IMR-90 (cell line): Measurements from ENCODE around the gene RABEP1.

Experiments
- BHLHE40 ChIP-seq: fragments of 150-350 bp; IDR thresholded peaks from 2 replicates; pipeline ENCODE4 v1.6.1; 2016; ENCODE audit warnings: mild to moderate bottlenecking, low read depth, low read length
- CEBPB ChIP-seq: IDR thresholded peaks from 2 replicates; pipeline ENCODE4 v1.6.1; 2012; ENCODE audit warnings: low read depth, low read length, improper control_type of control experiment
- CTCF ChIP-seq: conservative IDR thresholded peaks from 2 replicates; pipeline ENCODE4 v1.5.1; 2012; ENCODE audit warnings: mild to moderate bottlenecking, low read depth, low read length, improper control_type of control experiment
- FOS ChIP-seq: fragments of 150-350 bp; IDR thresholded peaks from 2 replicates; pipeline ENCODE4 v1.6.1; 2016; ENCODE audit warnings: low read depth, low read length
- MAZ ChIP-seq: IDR thresholded peaks from 2 replicates; pipeline ENCODE4 v1.6.1; 2012; ENCODE audit warnings: low read depth, mild to moderate bottlenecking, low read length, improper control_type of control experiment, moderate library complexity, borderline replicate concordance
- MXI1 ChIP-seq: IDR thresholded peaks from 2 replicates; pipeline ENCODE4 v1.6.1; 2012; ENCODE audit warnings: low read depth, mild to moderate bottlenecking, low read length, moderate library complexity, borderline replicate concordance
- NFE2L2 ChIP-seq: fragments of 150-350 bp; IDR thresholded peaks from 2 replicates; pipeline ENCODE4 v1.6.1; 2016; ENCODE audit warnings: low read depth, mild to moderate bottlenecking, low read length
- POLR2A ChIP-seq: IDR thresholded peaks from 2 replicates; pipeline ENCODE4 v1.6.1; 2012; ENCODE audit warnings: mild to moderate bottlenecking, low read depth, low read length
- RCOR1 ChIP-seq: IDR thresholded peaks from 2 replicates; pipeline ENCODE4 v1.6.1; 2012; ENCODE audit warnings: mild to moderate bottlenecking, low read length, improper control_type of control experiment; ENCODE audit not compliant: insufficient replicate concordance
- RFX5 ChIP-seq: IDR thresholded peaks from 2 replicates; pipeline ENCODE4 v1.8.0; 2012; ENCODE audit warnings: low read depth, mild to moderate bottlenecking, low read length, moderate library complexity
- USF2 ChIP-seq: fragments of 150-350 bp; IDR thresholded peaks from 2 replicates; pipeline ENCODE4 v1.6.1; 2017; ENCODE audit warnings: mild to moderate bottlenecking, antibody characterized with exemption, low read length, low read depth
- TF ChIP-seq, protein P1 (sequence below): fragments of 150-350 bp; IDR thresholded peaks from 2 replicates; pipeline ENCODE4 v1.6.1; 2016; ENCODE audit warnings: low read depth, mild to moderate bottlenecking, low read length, moderate library complexity, borderline replicate concordance

DNA sequence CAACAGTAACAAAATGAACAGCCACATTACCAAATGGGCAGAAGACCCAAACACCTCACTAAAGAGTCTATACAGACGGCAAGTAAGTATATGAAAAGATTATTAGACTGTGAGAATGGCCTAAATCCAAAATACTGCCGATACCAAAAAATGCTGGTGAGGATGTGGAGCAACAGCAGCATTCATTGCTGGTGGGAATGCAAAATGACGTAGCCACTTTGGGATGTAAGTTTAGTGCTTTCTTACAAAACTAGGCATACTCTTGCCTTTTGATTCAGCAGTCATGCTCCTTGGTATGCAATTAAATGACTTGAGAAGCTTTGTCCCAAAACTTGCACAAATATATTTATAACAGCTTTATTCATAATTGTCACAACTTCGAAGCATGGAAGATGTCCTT lies 43.8 kb downstream of the RABEP1 start:
- TF ChIP-seq POLR2A, result no peak
- no peak for TF ChIP-seq CTCF
- no peak for TF ChIP-seq BHLHE40
- TF ChIP-seq MXI1, result no peak
- TF ChIP-seq USF2, result no peak
- TF ChIP-seq RFX5, result no peak
- no peak for TF ChIP-seq MAZ
- TF ChIP-seq FOS, result no peak
- no peak for TF ChIP-seq RCOR1
- no peak for TF ChIP-seq CEBPB
- TF ChIP-seq, protein P1, sequence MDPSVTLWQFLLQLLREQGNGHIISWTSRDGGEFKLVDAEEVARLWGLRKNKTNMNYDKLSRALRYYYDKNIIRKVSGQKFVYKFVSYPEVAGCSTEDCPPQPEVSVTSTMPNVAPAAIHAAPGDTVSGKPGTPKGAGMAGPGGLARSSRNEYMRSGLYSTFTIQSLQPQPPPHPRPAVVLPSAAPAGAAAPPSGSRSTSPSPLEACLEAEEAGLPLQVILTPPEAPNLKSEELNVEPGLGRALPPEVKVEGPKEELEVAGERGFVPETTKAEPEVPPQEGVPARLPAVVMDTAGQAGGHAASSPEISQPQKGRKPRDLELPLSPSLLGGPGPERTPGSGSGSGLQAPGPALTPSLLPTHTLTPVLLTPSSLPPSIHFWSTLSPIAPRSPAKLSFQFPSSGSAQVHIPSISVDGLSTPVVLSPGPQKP, result no peak
- no peak for TF ChIP-seq NFE2L2
